ENCODE measurements around the gene TBXT. TPM values are rescaled to one million over a fixed set of nuclear protein-coding genes. Genes with fewer than 3 reads are reported as not detected.
"Not testable (repeated sequence)": the region's sequence is repeated elsewhere in the genome, so short reads cannot be mapped to it uniquely, and the experiment has no call there.

TBXT gene
- total and polyA plus RNA-seq, 8 donors = not detected

- H3K4me3 ChIP-seq = no peak overlapping the region
- peaks cover 0 to 7% (median 0%) of the 10 kb centered on the region in 3 donors for H3K27me3 ChIP-seq
- DNase-seq = no peak
- 72 to 85% (median 84%) methylated on average over 1 of the region's 1 CpG for WGBS, 5 donors
- H3K9me3 ChIP-seq = peaks cover 0 to 26% (median 16%) of the 10 kb centered on the region in 4 donors
- intact Hi-C loops (cut with DNase I; ENCODE audit: low total_unique reads) = no loop called here
- H3K36me3 ChIP-seq = no peaks in the 10 kb centered on the region
- H3K4me1 ChIP-seq = no peaks in the 10 kb centered on the region
- H3K27ac ChIP-seq = no peak overlapping the region
- no peak for TF ChIP-seq EP300 (IDR thresholded peaks at IDR 0.05)
- no peak for TF ChIP-seq POLR2A (IDR thresholded peaks at IDR 0.05)
- TF ChIP-seq CTCF (IDR thresholded peaks at IDR 0.05) = no peak
- no peak for TF ChIP-seq POLR2AphosphoS5 (IDR thresholded peaks at IDR 0.05)
These were observed 15.9 kb downstream of the TBXT start for GRCh38 chr6:166151798-166152197.

GRCh38 chr6:166145751-166146150 is 21.9 kb downstream of the TBXT start:
- TF ChIP-seq POLR2A (IDR thresholded peaks at IDR 0.05) = no peak
- no peak for TF ChIP-seq POLR2AphosphoS5 (IDR thresholded peaks at IDR 0.05)
- no peak for TF ChIP-seq CTCF (IDR thresholded peaks at IDR 0.05)
- no peak for TF ChIP-seq EP300 (IDR thresholded peaks at IDR 0.05)
- WGBS, 5 donors = 71 to 94% (median 87%) methylated on average over 5 of the region's 5 CpGs
- no peak overlapping the region for H3K4me3 ChIP-seq
- H3K9me3 ChIP-seq = peaks cover 0 to 21% (median 13%) of the 10 kb centered on the region in 4 donors
- no peaks in the 10 kb centered on the region for H3K27me3 ChIP-seq
- no peak for DNase-seq
- H3K27ac ChIP-seq = no peak overlapping the region
- peaks cover 0 to 9% (median 0%) of the 10 kb centered on the region in 4 donors for H3K4me1 ChIP-seq
- intact Hi-C loops (cut with DNase I; ENCODE audit: low total_unique reads) = no loop called here
- no peaks in the 10 kb centered on the region for H3K36me3 ChIP-seq

GRCh38 chr6:166143011-166143410 is 24.6 kb downstream of the TBXT start:
- H3K36me3 ChIP-seq = no peaks in the 10 kb centered on the region
- peaks cover 0 to 9% (median 0%) of the 10 kb centered on the region in 4 donors for H3K4me1 ChIP-seq
- H3K27ac ChIP-seq = peak overlapping the region in 2 of 5 donors; percentile 2 to 55
- H3K4me3 ChIP-seq = no peak overlapping the region
- DNase-seq = peak; percentile 46 to 60
- WGBS, 5 donors = 11 to 25% (median 15%) methylated on average over 2 of the region's 2 CpGs
- H3K27me3 ChIP-seq = no peaks in the 10 kb centered on the region
- TF ChIP-seq EP300 (IDR thresholded peaks at IDR 0.05) (no peak), POLR2A (IDR thresholded peaks at IDR 0.05) (no peak), CTCF (IDR thresholded peaks at IDR 0.05) (no peak), POLR2AphosphoS5 (IDR thresholded peaks at IDR 0.05) (no peak)
- intact Hi-C loops (cut with DNase I; ENCODE audit: low total_unique reads) = no loop called here
- H3K9me3 ChIP-seq = no peaks in the 10 kb centered on the region

GRCh38 chr6:166127624-166128472 is 39.8 kb downstream of the TBXT start:
- intact Hi-C loops (cut with DNase I; ENCODE audit: low total_unique reads) = no loop called here
- Histone ChIP-seq H3K36me3 (no peaks in the 10 kb centered on the region), H3K4me3 (no peak overlapping the region), H3K27ac (no peak overlapping the region), H3K4me1 (no peaks in the 10 kb centered on the region), H3K9me3 (no peaks in the 10 kb centered on the region), H3K27me3 (peaks cover 0 to 22% (median 0%) of the 10 kb centered on the region in 3 donors)
- TF ChIP-seq POLR2AphosphoS5 (IDR thresholded peaks at IDR 0.05) (no peak), POLR2A (IDR thresholded peaks at IDR 0.05) (no peak), EP300 (IDR thresholded peaks at IDR 0.05) (no peak)
- DNase-seq = no peak
- WGBS, 5 donors = 67 to 80% (median 77%) methylated on average over 13 of the region's 13 CpGs

- intact Hi-C loops (cut with DNase I; ENCODE audit: low total_unique reads) = not testable (repeated sequence)
These were observed 44.5 kb downstream of the TBXT start for GRCh38 chr6:166123115-166123514.

More at GRCh38 chr6:166123115-166123514, 44.5 kb downstream of the TBXT start:
- H3K9me3 ChIP-seq, H3K4me3 ChIP-seq, H3K4me1 ChIP-seq, H3K36me3 ChIP-seq, H3K27ac ChIP-seq, DNase-seq: not testable (repeated sequence)
- WGBS, 5 donors = 59 to 70% (median 68%) methylated on average over 9 of the region's 9 CpGs
- H3K27me3 ChIP-seq = peaks cover 0 to 20% (median 0%) of the 10 kb centered on the region in 3 donors

Measured in stomach (tissue), 9 donors.